Measurements from ENCODE around the gene KRTAP10-4. TPM values are rescaled to one million over a fixed set of nuclear protein-coding genes. Genes with fewer than 3 reads are reported as not detected.
"Not testable (repeated sequence)": the region's sequence is repeated elsewhere in the genome, so short reads cannot be mapped to it uniquely, and the experiment has no call there.

The KRTAP10-4 gene
- total and polyA plus RNA-seq, 2 donors (not counting 3 experiments of a cell fraction or from before 2014, with no cell fraction given) = not detected

GRCh38 chr21:44590311-44590721 lies 16.8 kb downstream of the KRTAP10-4 start:
- Histone ChIP-seq H4K20me1 (replicated peaks; ENCODE audit: control insufficient read depth, extremely low read depth, insufficient read depth, low read length) (no peaks in the 10 kb centered on the region), H3K4me2 (ENCODE audit: insufficient read depth, low read length) (no peak overlapping the region), H3K4me3 (replicated peaks in 1 of 3; ENCODE audit: insufficient read depth in 1 of 3, low read depth in 1 of 3, low read length in 3 of 3) (no peak overlapping the region), H3K4me1 (ENCODE audit: control insufficient read depth, extremely low read depth, insufficient read depth, low read length) (no peaks in the 10 kb centered on the region), H3K36me3 (ENCODE audit: control insufficient read depth in 2 of 2, extremely low read depth in 1 of 2, insufficient read depth in 2 of 2, low read length in 2 of 2) (no peaks in the 10 kb centered on the region), H3K9me1 (replicated peaks; ENCODE audit: control insufficient read depth, extremely low read depth, insufficient read depth, low read length) (no peaks in the 10 kb centered on the region), H3K9me3 (replicated peaks; ENCODE audit: control insufficient read depth, insufficient read depth, low read length) (no peaks in the 10 kb centered on the region), H3K27ac (ENCODE audit: insufficient read depth, low read depth, low read length) (no peak overlapping the region), H3K27me3 (ENCODE audit: control insufficient read depth in 2 of 2, insufficient read depth in 2 of 2, low read length in 2 of 2) (peaks cover 1 to 3% of the 10 kb centered on the region in 2 experiments), H3K79me2 (ENCODE audit: control insufficient read depth, insufficient read depth, low read length) (no peaks in the 10 kb centered on the region), H3K9ac (replicated peaks; ENCODE audit: extremely low read depth, insufficient read depth, low read length) (no peak overlapping the region), H2AFZ (ENCODE audit: low read depth, low read length) (no peak overlapping the region)
- intact Hi-C loops (cut with micrococcal nuclease) (no loop called here), dilution Hi-C loops (cut with MboI; ENCODE audit: extremely low pct_ligation_motif_present, low sequenced_read_pairs) (no loop called here)
- no peak for DNase-seq (ENCODE audit: low read depth, low spot score)
- POLR2A ChIA-PET = no interaction called here
- no peak for TF ChIP-seq POLR2AphosphoS5 (IDR thresholded peaks at IDR 0.05; ENCODE audit: insufficient read depth, low read depth, low read length)
- no peak for TF ChIP-seq FOS (IDR thresholded peaks at IDR 0.05; ENCODE audit: borderline replicate concordance, insufficient read depth, low read length)
- no peak for TF ChIP-seq GATA2 (IDR thresholded peaks at IDR 0.05; ENCODE audit: insufficient read depth, insufficient read length, low read depth, low read length)
- TF ChIP-seq JUN (IDR thresholded peaks at IDR 0.05; ENCODE audit: borderline replicate concordance, insufficient read depth, insufficient read length, low read depth) = no peak
- no peak for TF ChIP-seq MYC (IDR thresholded peaks at IDR 0.05; ENCODE audit: low read depth, low read length)
- TF ChIP-seq EZH2 (IDR thresholded peaks at IDR 0.05; ENCODE audit: borderline replicate concordance, low read depth, low read length, severe bottlenecking) = no peak
- no peak for TF ChIP-seq CTCF (IDR thresholded peaks at IDR 0.05; ENCODE audit: extremely low read depth in 1 of 2, insufficient read depth in 1 of 2, low read depth in 1 of 2, low read length in 2 of 2)
- no peak for TF ChIP-seq POLR2A (IDR thresholded peaks at IDR 0.05; ENCODE audit: low read depth, low read length)
- TF ChIP-seq MAX (IDR thresholded peaks at IDR 0.05; ENCODE audit: insufficient read depth, insufficient read length) = no peak
- CTCF ChIA-PET = no interaction called here
- FAIRE-seq = no peak
- BruUV-seq (replicated peaks) = no TSS peak

- H3K27me3 ChIP-seq (ENCODE audit: control insufficient read depth in 2 of 2, insufficient read depth in 2 of 2, low read length in 2 of 2); dilution Hi-C loops (cut with MboI; ENCODE audit: extremely low pct_ligation_motif_present, low sequenced_read_pairs); H3K9ac ChIP-seq (replicated peaks; ENCODE audit: extremely low read depth, insufficient read depth, low read length); H3K4me3 ChIP-seq (replicated peaks in 1 of 3; ENCODE audit: insufficient read depth in 1 of 3, low read depth in 1 of 3, low read length in 3 of 3); FAIRE-seq; DNase-seq (ENCODE audit: low read depth, low spot score); H3K27ac ChIP-seq (ENCODE audit: insufficient read depth, low read depth, low read length); intact Hi-C loops (cut with micrococcal nuclease); H3K9me3 ChIP-seq (replicated peaks; ENCODE audit: control insufficient read depth, insufficient read depth, low read length); H3K4me2 ChIP-seq (ENCODE audit: insufficient read depth, low read length); H3K79me2 ChIP-seq (ENCODE audit: control insufficient read depth, insufficient read depth, low read length); POLR2A ChIA-PET; H2AFZ ChIP-seq (ENCODE audit: low read depth, low read length); H3K36me3 ChIP-seq (ENCODE audit: control insufficient read depth in 2 of 2, extremely low read depth in 1 of 2, insufficient read depth in 2 of 2, low read length in 2 of 2); H3K4me1 ChIP-seq (ENCODE audit: control insufficient read depth, extremely low read depth, insufficient read depth, low read length); BruUV-seq (replicated peaks); H4K20me1 ChIP-seq (replicated peaks; ENCODE audit: control insufficient read depth, extremely low read depth, insufficient read depth, low read length); H3K9me1 ChIP-seq (replicated peaks; ENCODE audit: control insufficient read depth, extremely low read depth, insufficient read depth, low read length): not testable (repeated sequence)
- CTCF ChIA-PET = interaction anchor here (1.2 to 1.8 kb wide), 2 partner anchors 10 to 202 kb away, joined by 4 read pairs; partner anchors contain the start of gene KRTAP10-7
These were observed 17.6 kb downstream of the KRTAP10-4 start for GRCh38 chr21:44590897-44591800.

Data from endothelial cell of umbilical vein (primary cell).